PFSK-1 (cell line): Measurements from ENCODE around the gene DIAPH3.

Experiments
- FOXP2 ChIP-seq: optimal IDR thresholded peaks from 2 replicates; pipeline ENCODE3; 2011; ENCODE audit warnings: borderline replicate concordance, control low read depth, inconsistent platforms; ENCODE audit not compliant: insufficient read depth; ENCODE audit errors: extremely low read length, extremely low read depth
- POLR2AphosphoS5 ChIP-seq: IDR thresholded peaks from 2 replicates; pipeline ENCODE4 v1.6.1; 2012; ENCODE audit warnings: low read depth, mild to moderate bottlenecking, control low read depth, low read length, moderate library complexity
- REST ChIP-seq, 2 experiments: IDR thresholded peaks; 2 replicates each; pipeline versions ENCODE4 v1.6.1 to v1.8.0; 2011 to 2012; ENCODE audit warnings: low read depth in 2 of 2, low read length in 2 of 2, control low read depth in 1 of 2, inconsistent platforms in 1 of 2, mild to moderate bottlenecking in 1 of 2, moderate library complexity in 1 of 2; ENCODE audit not compliant: insufficient read depth in 1 of 2
- SIN3A ChIP-seq: IDR thresholded peaks from 2 replicates; pipeline ENCODE4 v1.6.1; 2012; ENCODE audit warnings: mild to moderate bottlenecking, low read length, moderate library complexity, borderline replicate concordance; ENCODE audit not compliant: insufficient read depth
- TAF1 ChIP-seq: IDR thresholded peaks from 2 replicates; pipeline ENCODE4 v1.6.1; 2012; ENCODE audit warnings: low read length, control low read depth, borderline replicate concordance; ENCODE audit not compliant: insufficient read depth

Gene DIAPH3

GRCh38 chr13:59888408-59888807, 275.3 kb downstream of the DIAPH3 start:
- no peak for TF ChIP-seq TAF1
- TF ChIP-seq FOXP2, result no peak
- no peak for TF ChIP-seq REST (IDR thresholded peaks at IDR 0.05; ENCODE audit: insufficient read depth in 1 of 2, low read depth in 2 of 2, low read length in 2 of 2)
- no peak for TF ChIP-seq POLR2AphosphoS5
- no peak for TF ChIP-seq SIN3A

- TF ChIP-seq POLR2AphosphoS5, result no peak
Measured at GRCh38 chr13:59885076-59885475, 278.7 kb downstream of the DIAPH3 start.

GRCh38 chr13:59883885-59884284, 279.8 kb downstream of the DIAPH3 start:
- no peak for TF ChIP-seq TAF1

- TF ChIP-seq POLR2AphosphoS5 (no peak), TAF1 (no peak), FOXP2 (no peak), REST (IDR thresholded peaks at IDR 0.05; ENCODE audit: insufficient read depth in 1 of 2, low read depth in 2 of 2, low read length in 2 of 2) (no peak), SIN3A (no peak)
Measured at GRCh38 chr13:59880468-59880867, 283.3 kb downstream of the DIAPH3 start.

GRCh38 chr13:59879281-59879680, 284.4 kb downstream of the DIAPH3 start:
- TF ChIP-seq FOXP2, result no peak
- TF ChIP-seq TAF1, result no peak
- TF ChIP-seq POLR2AphosphoS5, result no peak
- TF ChIP-seq SIN3A, result no peak
- TF ChIP-seq REST (IDR thresholded peaks at IDR 0.05; ENCODE audit: insufficient read depth in 1 of 2, low read depth in 2 of 2, low read length in 2 of 2), result no peak

GRCh38 chr13:59877933-59878332, 285.8 kb downstream of the DIAPH3 start:
- TF ChIP-seq TAF1, result no peak
- no peak for TF ChIP-seq POLR2AphosphoS5
- TF ChIP-seq FOXP2, result no peak
- TF ChIP-seq SIN3A, result no peak
- TF ChIP-seq REST (IDR thresholded peaks at IDR 0.05; ENCODE audit: insufficient read depth in 1 of 2, low read depth in 2 of 2, low read length in 2 of 2), result no peak
